Mammary epithelial cell (primary cell): Measurements from ENCODE around the gene SRR.

Experiments
- CTCF ChIP-seq, 2 donors: IDR thresholded peaks in 1 of 2; conservative IDR thresholded peaks in 1 of 2; 2 replicates each; pipeline ENCODE4 v1.5.1; 2011 to 2012; ENCODE audit warnings: inconsistent platforms in 2 of 2, low read length in 2 of 2, mild to moderate bottlenecking in 2 of 2, control low read depth in 1 of 2, low read depth in 1 of 2; ENCODE audit not compliant: insufficient read depth in 1 of 2; ENCODE audit errors: extremely low read depth in 1 of 2
- EZH2 ChIP-seq: IDR thresholded peaks from 2 replicates; pipeline ENCODE4 v1.6.1; 2012; ENCODE audit warnings: low read length, inconsistent platforms, borderline replicate concordance

- no peak for TF ChIP-seq CTCF (conservative IDR thresholded peaks at IDR 0.05 in 1 of 2, IDR thresholded peaks at IDR 0.05 in 1 of 2; ENCODE audit: extremely low read depth in 1 of 2, insufficient read depth in 1 of 2, low read depth in 1 of 2, low read length in 2 of 2)
- no peak for TF ChIP-seq EZH2
Observed at GRCh38 chr17:2277429-2278170, 26.1 kb upstream of the SRR start.
